Measurements from ENCODE around the gene G6PC3.
A peak's percentile ranks its signal among the peaks of the same experiment; 100 is the strongest.

G6PC3 gene

GRCh38 chr17:44062871-44063270 lies 7.7 kb upstream of the G6PC3 start:
- DNase-seq: no peak

GRCh38 chr17:44063704-44064639 lies 6.6 kb upstream of the G6PC3 start:
- DNase-seq: no peak

DNA sequence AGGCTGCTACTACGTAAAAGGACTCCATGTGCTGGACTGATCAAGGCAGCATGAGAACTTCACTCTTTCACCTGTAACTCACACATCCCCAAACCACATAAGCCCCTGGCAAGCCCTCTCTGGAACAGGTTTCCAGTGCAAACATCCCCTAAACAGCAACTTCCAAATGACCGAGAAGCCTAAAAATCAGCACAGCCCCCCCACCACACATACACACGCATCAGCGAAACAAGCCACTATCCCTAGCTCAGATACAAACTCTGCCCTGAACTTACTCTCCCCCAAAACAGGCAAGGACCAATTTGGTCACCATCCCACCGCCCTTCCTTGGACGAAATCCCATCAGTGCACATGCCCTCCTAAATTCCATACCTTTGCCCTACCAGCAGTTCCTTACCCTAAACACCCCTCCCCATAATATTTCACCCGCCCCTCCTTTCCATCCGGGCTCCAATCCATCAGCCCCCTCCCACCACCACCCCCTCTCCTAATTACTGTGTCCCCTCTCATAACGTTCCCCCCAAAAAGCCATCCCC lies 4.8 kb upstream of the G6PC3 start:
- DNase-seq: peak in 2 of 3 experiments; percentile 36 to 50

DNA sequence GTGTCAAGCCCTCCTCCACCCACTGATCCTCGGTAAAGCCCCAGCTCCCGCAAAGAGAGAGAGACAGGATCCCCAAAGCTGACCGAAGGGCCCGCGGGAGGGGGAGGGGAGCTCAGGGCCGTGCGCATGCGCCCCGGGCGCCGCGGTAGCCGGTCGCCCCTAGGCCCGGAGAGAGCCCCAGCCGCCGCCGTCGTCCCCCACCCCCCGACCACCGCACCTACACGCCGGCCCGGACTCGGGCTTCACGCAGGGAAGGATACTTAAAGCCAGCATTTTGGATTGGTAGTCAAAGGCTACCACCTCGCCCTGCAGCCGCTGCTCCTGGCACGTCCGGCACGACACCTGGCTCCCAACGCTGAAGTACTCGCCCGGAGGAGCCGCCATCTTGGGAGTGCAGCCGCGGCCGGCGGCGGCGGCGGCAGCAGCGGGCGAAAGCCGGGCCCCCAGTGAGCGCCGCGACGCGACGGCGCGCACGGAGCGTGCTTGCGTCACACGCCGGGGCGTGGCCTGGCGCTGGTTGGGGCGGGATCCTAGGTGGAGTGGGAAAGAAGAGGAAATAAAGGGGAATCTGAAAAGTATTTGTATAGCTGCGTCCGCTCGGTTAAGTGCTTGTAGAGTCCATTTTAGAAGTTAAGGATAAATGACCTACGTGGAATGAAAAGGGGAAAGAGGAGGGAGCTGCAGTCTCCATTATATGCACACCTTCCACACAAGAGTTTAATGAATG lies 4.2 kb upstream of the G6PC3 start, which contains the start of gene LSM12:
Gene LSM12, minus strand, starts transcription at position 468 of the 727 bp plus-strand sequence. Its CDS starts 84 bp downstream, at position 384.
- DNase-seq: peak; percentile 92 to 96 (median 95)

DNA sequence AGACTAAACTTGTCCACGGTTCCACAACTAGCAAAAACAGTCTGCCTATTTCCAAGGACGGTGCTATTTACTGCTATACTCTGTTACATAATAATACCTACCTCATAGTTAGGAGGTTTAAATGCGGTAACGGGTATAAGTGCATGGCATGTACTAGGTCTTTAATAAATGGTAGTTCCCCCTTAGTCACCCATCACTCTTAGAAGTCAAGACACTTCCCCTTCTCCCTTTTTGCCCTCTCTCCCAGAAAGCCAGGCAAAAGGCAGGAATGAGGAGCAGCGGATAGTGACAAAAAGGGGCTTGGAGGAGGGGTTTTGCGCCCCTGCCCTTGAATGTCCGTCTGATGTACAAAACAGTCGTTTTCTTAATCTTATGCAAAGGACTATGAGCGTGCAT lies 3.0 kb upstream of the G6PC3 start:
- DNase-seq: no peak

DNA sequence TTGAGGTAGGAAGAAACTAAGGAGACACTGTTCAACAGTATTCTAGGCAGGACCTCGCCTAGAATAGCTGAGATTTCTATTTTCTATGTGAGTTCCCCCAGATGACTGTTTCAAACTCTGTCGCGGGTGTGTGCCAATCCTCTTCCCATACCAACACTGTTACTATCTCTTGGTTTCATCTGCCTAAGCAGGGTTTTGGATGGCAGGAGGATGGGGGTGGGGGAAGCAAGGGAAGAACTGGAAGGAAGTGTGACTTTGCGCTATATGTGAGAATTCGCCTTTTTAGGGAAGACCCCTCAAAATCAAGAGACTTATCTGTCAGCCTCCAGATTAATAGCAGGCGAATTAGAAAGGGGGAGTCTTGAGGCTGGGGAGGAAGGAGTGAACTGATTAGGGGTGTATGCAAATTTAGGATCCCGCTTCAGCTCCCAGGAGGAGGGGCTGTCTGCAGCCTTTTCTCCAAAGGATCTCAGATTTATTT lies 521 bp upstream of the G6PC3 start:
- DNase-seq: peak in 1 of 3 experiments; percentile 49

- no peak for DNase-seq
These were observed 624 bp downstream of the G6PC3 start for GRCh38 chr17:44071198-44071520.

GRCh38 chr17:44071772-44072171 lies 1.2 kb downstream of the G6PC3 start:
- DNase-seq: no peak

- peak in 2 of 3 experiments; percentile 31 to 46 for DNase-seq
These were observed 3.8 kb downstream of the G6PC3 start for GRCh38 chr17:44074231-44074910.

DNA sequence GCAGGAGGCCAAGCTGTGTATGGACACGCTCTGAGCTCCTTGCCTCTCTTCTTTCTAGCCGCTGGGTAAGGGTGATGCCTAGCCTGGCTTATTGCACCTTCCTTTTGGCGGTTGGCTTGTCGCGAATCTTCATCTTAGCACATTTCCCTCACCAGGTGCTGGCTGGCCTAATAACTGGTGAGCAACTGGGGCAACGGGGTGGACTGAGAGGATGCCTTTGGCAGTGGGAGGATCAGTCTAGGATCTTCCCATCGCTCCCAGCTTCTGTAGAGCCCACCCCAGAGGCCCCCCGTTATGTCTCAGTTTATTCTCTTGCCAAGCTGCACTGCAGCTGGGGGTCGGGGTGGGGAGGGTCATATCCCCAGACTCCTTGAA lies 4.4 kb downstream of the G6PC3 start:
- DNase-seq: no peak

DNA sequence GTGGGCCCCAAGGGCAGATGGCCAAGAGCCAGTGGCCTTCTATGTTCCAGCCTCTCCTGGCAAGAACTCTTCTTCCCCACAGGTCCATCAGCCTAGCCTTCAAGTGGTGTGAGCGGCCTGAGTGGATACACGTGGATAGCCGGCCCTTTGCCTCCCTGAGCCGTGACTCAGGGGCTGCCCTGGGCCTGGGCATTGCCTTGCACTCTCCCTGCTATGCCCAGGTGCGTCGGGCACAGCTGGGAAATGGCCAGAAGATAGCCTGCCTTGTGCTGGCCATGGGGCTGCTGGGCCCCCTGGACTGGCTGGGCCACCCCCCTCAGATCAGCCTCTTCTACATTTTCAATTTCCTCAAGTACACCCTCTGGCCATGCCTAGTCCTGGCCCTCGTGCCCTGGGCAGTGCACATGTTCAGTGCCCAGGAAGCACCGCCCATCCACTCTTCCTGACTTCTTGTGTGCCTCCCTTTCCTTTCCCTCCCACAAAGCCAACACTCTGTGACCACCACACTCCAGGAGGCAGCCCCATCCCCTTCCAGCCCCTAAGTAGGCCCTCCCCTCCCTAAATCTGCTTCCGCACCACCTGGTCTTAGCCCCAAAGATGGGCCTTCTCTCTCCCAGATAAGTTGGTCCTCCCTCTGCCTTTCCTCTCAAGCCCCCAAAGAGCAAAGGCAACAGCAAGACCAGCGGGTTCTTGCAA lies 5.2 kb downstream of the G6PC3 start:
- DNase-seq: no peak

DNA sequence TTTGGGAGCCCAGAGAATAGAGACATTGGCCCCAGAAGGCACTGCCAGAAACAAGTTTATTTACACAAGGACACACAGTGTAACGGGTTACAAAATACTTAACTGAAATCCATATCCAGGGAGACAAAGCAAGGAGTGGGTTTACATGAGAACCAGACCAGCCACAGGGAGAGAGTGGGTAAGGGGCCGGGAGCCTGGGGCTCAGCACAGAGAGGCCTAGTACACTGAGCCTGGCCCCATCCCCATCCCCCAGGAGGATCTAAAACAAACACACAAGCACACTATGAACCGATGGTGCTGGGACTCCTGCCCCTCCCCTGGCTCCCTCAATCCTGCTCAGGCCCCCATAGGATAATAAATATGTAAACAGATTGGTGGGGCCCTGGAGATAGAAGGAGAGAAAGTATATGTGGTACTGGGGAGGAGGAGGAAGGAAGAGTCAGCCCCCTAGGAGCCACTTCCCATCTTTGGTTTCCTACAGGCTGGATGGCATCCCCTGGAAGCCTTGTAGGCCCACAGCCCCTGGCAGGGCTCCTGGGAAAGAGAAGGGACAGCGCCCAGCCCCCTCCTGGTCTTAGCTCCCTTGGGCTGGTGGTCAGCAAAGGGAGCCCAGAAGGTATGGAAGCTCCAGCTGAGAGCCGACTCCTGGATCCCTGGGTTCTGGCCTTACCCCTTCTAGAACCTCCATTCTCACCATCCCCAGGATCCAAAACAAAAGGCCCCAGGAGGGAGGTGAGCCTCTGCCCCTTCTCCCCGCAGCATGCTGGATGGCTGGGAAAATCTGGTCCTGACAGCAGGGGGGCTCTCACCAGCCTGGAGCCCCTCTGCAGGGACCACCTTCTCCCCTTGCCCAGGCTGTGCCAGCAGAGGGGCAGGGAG lies 6.4 kb downstream of the G6PC3 start:
- no peak for DNase-seq

GRCh38 chr17:44077595-44077909 lies 7.0 kb downstream of the G6PC3 start:
- DNase-seq: no peak

- DNase-seq: no peak
These were observed 7.9 kb downstream of the G6PC3 start for GRCh38 chr17:44078412-44078811.

DNA sequence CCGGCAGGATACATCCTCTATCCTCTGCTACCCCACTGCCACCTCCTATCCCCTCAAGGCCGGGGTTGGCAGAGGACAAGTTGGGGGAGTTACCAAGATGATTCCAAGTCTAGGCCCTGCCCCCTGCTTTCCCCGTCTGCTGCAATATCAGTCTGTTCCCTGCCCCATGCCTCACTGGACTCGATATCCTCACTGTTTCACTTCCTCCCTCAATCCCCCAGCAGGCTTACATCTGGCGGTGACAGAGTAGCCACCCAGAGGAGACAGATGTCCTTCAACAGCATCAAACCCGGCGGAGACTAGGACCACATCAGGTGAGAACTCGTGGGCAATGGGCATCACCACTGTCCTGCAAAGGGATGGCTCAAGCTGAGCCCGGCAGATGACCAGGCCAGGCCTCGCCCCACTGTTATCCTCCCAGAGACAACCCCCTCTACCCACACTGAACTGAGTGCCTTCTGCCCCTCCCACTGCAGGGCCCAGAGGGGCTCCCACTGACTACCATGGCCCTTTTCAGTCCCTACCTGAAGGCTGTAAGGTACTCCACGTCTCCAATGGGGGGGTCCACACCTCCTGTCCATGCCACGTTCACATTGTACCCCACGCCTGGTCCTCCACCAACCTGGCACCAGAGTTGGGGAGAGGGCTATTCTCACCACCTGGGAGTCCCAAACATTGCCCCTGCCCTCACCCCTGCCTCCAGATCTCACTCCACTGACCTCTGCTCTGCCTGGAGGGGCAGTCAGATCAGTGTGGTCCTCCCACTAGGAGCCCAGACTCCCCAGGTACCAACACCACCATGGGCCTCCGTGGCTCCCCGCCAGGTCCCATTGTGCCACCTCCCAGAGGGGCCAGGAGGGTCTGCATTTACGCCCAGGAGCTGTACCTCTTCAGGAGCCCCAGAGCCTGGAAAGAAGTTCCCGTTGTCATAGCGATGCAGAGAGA lies 9.6 kb downstream of the G6PC3 start:
- DNase-seq: no peak

DNA sequence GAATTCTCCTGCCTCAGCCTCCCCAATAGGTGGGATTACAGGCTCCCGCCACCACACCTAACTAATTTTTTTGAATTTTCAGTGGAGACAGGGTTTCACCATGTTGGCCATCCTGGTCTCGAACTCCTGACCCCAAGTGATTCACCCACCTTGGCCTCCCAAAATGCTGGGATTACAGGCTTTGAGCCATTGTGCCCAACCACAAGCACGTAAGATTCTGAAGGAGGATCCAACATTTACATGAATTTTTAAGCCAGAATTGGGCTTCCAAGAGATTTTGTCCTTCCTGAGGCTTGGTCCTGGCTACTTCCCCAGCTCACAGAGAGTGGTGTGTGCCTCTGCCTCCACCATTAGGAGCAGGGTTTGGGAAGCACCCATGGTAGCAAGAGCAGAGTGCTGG lies 11.1 kb downstream of the G6PC3 start:
- no peak for DNase-seq

- no peak for DNase-seq
These were observed 11.9 kb downstream of the G6PC3 start for GRCh38 chr17:44082256-44082927.

DNA sequence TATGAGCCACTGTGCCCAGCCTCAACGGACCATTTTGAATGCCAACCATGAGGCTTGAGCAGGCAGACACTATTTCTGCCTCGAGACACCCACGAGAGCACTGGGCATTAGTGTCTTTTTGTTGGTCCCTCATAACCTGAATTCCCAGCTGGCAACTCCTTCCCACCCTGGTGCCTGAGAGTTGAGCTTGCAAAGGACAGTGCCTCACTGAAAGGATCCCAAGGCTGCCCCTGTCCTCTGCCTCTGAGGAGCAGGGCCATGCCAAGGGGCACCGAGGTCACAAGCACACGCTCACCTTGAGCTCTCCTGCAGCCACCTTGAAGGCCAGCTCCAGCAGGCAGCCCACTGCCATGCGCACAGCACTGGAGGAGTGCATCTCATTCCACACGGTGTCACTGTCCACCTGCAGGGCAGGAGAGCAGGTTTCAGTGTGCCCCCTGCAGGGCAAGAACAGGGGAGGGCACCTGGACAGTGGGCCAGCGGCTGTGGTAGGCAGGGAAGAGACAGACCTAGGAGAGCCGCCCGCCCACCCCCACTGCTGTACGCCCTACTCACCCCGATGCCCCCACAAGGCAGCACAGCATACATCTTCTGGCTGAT lies 12.8 kb downstream of the G6PC3 start:
- DNase-seq: peak in 2 of 3 experiments; percentile 18 to 62

- peak in 2 of 3 experiments; percentile 5 to 30 for DNase-seq
These were observed 13.6 kb downstream of the G6PC3 start for GRCh38 chr17:44084131-44084538.

All from NCI-H1417 (cell line).